COLO829 (cell line): ENCODE measurements around the gene NREP.
"Not testable (repeated sequence)": the region's sequence is repeated elsewhere in the genome, so short reads cannot be mapped to it uniquely, and the experiment has no call there.

ENCODE experiments used
- DNase-seq: peaks from one replicate; pipeline ENCODE4 v3.0.0; 2012; ENCODE audit warnings: low spot score

NREP gene

GRCh38 chr5:111739416-111739815, 17.6 kb downstream of the NREP start:
- DNase-seq: no peak

GRCh38 chr5:111738118-111738517, 18.9 kb downstream of the NREP start:
- DNase-seq: no peak

- no peak for DNase-seq
Observed at GRCh38 chr5:111737716-111738115, 19.3 kb downstream of the NREP start.

GRCh38 chr5:111735583-111736270, 21.3 kb downstream of the NREP start:
- DNase-seq: no peak

- DNase-seq: no peak
Observed at GRCh38 chr5:111734597-111734996, 22.4 kb downstream of the NREP start.

- no peak for DNase-seq
Observed at GRCh38 chr5:111734013-111734412, 23.0 kb downstream of the NREP start.

- DNase-seq: no peak
Observed at GRCh38 chr5:111733571-111733970, 23.4 kb downstream of the NREP start.

GRCh38 chr5:111731638-111732037, 25.4 kb downstream of the NREP start:
- no peak for DNase-seq

GRCh38 chr5:111730659-111731382, 26.2 kb downstream of the NREP start:
- no peak for DNase-seq

GRCh38 chr5:111728941-111729340, 28.1 kb downstream of the NREP start:
- no peak for DNase-seq

- no peak for DNase-seq
Observed at GRCh38 chr5:111726986-111727385, 30.0 kb downstream of the NREP start.

- DNase-seq: no peak
Observed at GRCh38 chr5:111722140-111722539, 34.9 kb downstream of the NREP start.

GRCh38 chr5:111720333-111720890, 36.6 kb downstream of the NREP start:
- no peak for DNase-seq

- no peak for DNase-seq
Observed at GRCh38 chr5:111719773-111720172, 37.2 kb downstream of the NREP start.

GRCh38 chr5:111716789-111717188, 40.2 kb downstream of the NREP start:
- not testable (repeated sequence) for DNase-seq

- DNase-seq: no peak
Observed at GRCh38 chr5:111707630-111708164, 49.3 kb downstream of the NREP start.

GRCh38 chr5:111706345-111706744, 50.6 kb downstream of the NREP start:
- DNase-seq: no peak

GRCh38 chr5:111704452-111705085, 52.4 kb downstream of the NREP start:
- no peak for DNase-seq

GRCh38 chr5:111703662-111704061, 53.3 kb downstream of the NREP start:
- no peak for DNase-seq

GRCh38 chr5:111699976-111700375, 57.0 kb downstream of the NREP start:
- peak; percentile 71 for DNase-seq

GRCh38 chr5:111699324-111699723, 57.7 kb downstream of the NREP start:
- no peak for DNase-seq

- DNase-seq: no peak
Observed at GRCh38 chr5:111697881-111698757, 58.9 kb downstream of the NREP start.
